Right lobe of liver (tissue), 4 donors: ENCODE measurements around the gene RNF17.

ENCODE experiments used
- CTCF ChIP-seq, 4 donors: fragments of 200-600 bp in 3 of 4; fragments of 450-650 bp in 1 of 4; IDR thresholded peaks; one replicate each; pipeline versions ENCODE4 v1.5.1 to v1.8.0; 2016 to 2022; ENCODE audit warnings: antibody characterized with exemption in 4 of 4, mild to moderate bottlenecking in 2 of 4
- POLR2A ChIP-seq: fragments of 450-650 bp; IDR thresholded peaks from one replicate; pipeline ENCODE4 v1.6.1; 2017; ENCODE audit warnings: antibody characterized with exemption, mild to moderate bottlenecking
- donor health status: DM: no; HTN: no; CAD: no.
- donor health status: DM: no; HTN: no; CAD: no.
- donor health status: DM: no; HTN: yes; CAD: no.

DNA sequence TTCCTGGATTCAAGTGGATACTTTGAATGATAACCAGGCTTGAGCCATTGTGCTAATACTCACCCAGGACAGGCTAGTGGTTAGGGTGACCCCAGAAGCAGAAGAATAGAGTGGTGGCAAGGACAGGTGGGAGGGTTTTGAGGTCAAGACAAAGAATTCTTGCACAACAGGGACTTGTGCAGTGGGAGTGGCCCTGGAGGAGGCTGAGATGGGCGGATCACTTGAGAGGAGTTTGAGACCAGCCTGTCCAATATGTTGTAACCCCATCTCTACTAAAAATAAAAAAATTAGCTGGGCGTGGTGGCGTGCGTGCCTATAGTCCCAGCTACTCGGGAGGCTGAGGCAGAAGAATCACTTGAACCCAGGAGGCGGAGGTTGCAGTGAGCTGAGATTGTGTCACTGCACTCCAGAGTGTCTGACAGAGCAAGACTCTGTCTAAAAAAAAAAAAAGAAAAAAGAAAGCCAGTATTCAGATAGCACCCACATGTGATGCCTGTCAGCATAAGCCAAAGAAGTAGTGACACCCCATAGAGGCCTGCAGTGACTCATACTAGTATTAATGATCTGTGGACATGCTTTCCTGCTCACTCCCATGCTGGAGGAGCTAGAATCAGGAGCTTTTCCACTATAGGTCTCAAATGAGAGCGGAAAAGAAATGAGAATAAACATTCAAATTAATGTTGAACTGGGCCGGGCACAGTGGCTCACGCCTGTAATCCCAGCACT, 78.7 kb downstream of the RNF17 start:
- TF ChIP-seq CTCF (IDR thresholded peaks at IDR 0.05) (no peak), POLR2A (no peak)
